ENCODE results near the gene SPATA33.
"Not testable (repeated sequence)": the region's sequence is repeated elsewhere in the genome, so short reads cannot be mapped to it uniquely, and the experiment has no call there.

The SPATA33 gene

GRCh38 chr16:89693931-89694783, 36.5 kb downstream of the SPATA33 start:
- DNase-seq (ENCODE audit: low read depth), result no peak

- not testable (repeated sequence) for DNase-seq (ENCODE audit: low read depth)
Observed at GRCh38 chr16:89694784-89695085, 37.1 kb downstream of the SPATA33 start.

GRCh38 chr16:89695086-89695874, 37.6 kb downstream of the SPATA33 start:
- DNase-seq (ENCODE audit: low read depth), result no peak

- DNase-seq (ENCODE audit: low read depth), result no peak
Observed at GRCh38 chr16:89695875-89696669, 38.4 kb downstream of the SPATA33 start.

GRCh38 chr16:89696670-89697128, 39.1 kb downstream of the SPATA33 start:
- no peak for DNase-seq (ENCODE audit: low read depth)

- DNase-seq (ENCODE audit: low read depth), result no peak
Observed at GRCh38 chr16:89697161-89697615, 39.6 kb downstream of the SPATA33 start.

- no peak for DNase-seq (ENCODE audit: low read depth)
Observed at GRCh38 chr16:89697616-89698331, 40.1 kb downstream of the SPATA33 start.

GRCh38 chr16:89698717-89699116, 41.1 kb downstream of the SPATA33 start:
- not testable (repeated sequence) for DNase-seq (ENCODE audit: low read depth)

GRCh38 chr16:89699629-89700099, 42.0 kb downstream of the SPATA33 start:
- not testable (repeated sequence) for DNase-seq (ENCODE audit: low read depth)

GRCh38 chr16:89700100-89700648, 42.5 kb downstream of the SPATA33 start:
- peak; percentile 92 for DNase-seq (ENCODE audit: low read depth)

GRCh38 chr16:89700649-89701424, 43.2 kb downstream of the SPATA33 start:
- DNase-seq (ENCODE audit: low read depth), result peak; percentile 47

GRCh38 chr16:89701425-89702406, 44.1 kb downstream of the SPATA33 start, which contains the start of gene SPATA2L:
Gene SPATA2L (minus strand): TSS chr16:89701705. CDS start chr16:89701232, 473 bp downstream.
- peak; percentile 97 for DNase-seq (ENCODE audit: low read depth)

GRCh38 chr16:89704281-89704680, 46.6 kb downstream of the SPATA33 start:
- no peak for DNase-seq (ENCODE audit: low read depth)

GRCh38 chr16:89705006-89705405, 47.4 kb downstream of the SPATA33 start:
- DNase-seq (ENCODE audit: low read depth), result no peak

- no peak for DNase-seq (ENCODE audit: low read depth)
Observed at GRCh38 chr16:89706518-89707260, 49.1 kb downstream of the SPATA33 start.

GRCh38 chr16:89707695-89708094, 50.1 kb downstream of the SPATA33 start:
- DNase-seq (ENCODE audit: low read depth), result no peak

- no peak for DNase-seq (ENCODE audit: low read depth)
Observed at GRCh38 chr16:89708481-89708931, 50.9 kb downstream of the SPATA33 start.

GRCh38 chr16:89709166-89709565, 51.5 kb downstream of the SPATA33 start:
- DNase-seq (ENCODE audit: low read depth), result no peak

Data from activated T-helper 1 cell treated with Interleukin-2 at 50 U/mL for 16 hours (primary cell).